ENCODE measurements around the gene SCYL1.

Gene SCYL1

DNA sequence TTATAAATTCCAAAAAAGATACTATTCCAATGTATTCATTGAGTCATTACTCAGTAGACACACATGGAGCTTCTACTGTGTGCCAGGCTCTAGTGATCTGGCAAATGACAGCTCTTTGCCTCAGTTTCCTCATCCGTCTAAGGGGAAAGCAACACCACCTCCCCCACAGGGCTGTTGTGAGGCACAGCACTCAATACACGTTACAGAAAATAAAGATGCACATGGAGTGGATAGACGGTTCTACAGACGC lies 32.6 kb upstream of the SCYL1 start:
- TF ChIP-seq, protein P1, sequence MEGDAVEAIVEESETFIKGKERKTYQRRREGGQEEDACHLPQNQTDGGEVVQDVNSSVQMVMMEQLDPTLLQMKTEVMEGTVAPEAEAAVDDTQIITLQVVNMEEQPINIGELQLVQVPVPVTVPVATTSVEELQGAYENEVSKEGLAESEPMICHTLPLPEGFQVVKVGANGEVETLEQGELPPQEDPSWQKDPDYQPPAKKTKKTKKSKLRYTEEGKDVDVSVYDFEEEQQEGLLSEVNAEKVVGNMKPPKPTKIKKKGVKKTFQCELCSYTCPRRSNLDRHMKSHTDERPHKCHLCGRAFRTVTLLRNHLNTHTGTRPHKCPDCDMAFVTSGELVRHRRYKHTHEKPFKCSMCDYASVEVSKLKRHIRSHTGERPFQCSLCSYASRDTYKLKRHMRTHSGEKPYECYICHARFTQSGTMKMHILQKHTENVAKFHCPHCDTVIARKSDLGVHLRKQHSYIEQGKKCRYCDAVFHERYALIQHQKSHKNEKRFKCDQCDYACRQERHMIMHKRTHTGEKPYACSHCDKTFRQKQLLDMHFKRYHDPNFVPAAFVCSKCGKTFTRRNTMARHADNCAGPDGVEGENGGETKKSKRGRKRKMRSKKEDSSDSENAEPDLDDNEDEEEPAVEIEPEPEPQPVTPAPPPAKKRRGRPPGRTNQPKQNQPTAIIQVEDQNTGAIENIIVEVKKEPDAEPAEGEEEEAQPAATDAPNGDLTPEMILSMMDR (IDR thresholded peaks at IDR 0.05; ENCODE audit: low read depth, low read length, missing control alignments) = no peak
- H3K4me3 ChIP-seq (ENCODE audit: low read depth, low read length) = no peak overlapping the region
- in situ Hi-C loops (cut with HindIII; ENCODE audit: low pct_ligation_motif_present, low sequenced_read_pairs) = no loop called here

DNA sequence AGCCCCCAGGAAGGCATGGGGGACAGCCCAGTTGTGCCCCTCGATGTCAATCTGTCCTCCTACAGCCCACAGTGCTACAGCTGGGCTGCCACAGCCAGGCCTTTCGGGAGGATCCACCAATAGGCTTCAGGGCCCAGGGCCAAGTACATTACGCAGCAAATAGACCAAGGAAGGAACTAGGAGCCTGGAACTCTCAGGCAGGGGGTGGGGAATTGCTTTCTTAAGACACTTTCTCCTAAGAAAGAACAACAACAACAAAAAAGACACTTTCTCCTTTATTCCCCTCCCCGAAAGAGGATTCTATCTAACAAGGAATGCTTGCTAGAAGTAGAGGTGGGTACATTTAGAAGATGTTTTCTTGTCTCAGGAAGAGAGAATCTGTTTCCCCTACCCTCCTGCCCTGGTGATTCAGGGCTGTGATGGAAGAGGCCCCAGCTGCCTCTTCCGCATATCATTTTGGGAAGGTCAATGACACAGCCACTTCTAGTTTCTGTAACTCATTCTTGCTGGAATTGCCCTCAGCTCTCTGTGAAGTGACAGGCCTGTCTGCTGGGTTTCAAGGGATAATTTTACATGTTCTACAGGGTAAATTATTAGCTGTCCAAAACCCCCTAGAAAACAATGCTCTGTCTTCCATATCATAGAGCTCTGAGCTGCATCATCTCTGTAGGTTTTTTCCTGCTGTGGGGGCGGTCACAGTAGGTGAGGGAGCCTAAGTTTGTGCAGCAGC lies 32.1 kb upstream of the SCYL1 start:
- in situ Hi-C loops (cut with HindIII; ENCODE audit: low pct_ligation_motif_present, low sequenced_read_pairs) = no loop called here
- Histone ChIP-seq H3K27me3 (replicated peaks) (no peaks in the 10 kb centered on the region), H3K27ac (peak overlapping the region; percentile 99), H3K36me3 (replicated peaks) (no peaks in the 10 kb centered on the region), H3K4me3 (ENCODE audit: low read depth, low read length) (no peak overlapping the region)
- DNase-seq = peak; percentile 81
- TF ChIP-seq, protein P1 (IDR thresholded peaks at IDR 0.05; ENCODE audit: low read depth, low read length, missing control alignments) = no peak

More for the DNA sequence above, 32.6 kb upstream of the SCYL1 start:
- no peak for DNase-seq
- Histone ChIP-seq H3K27me3 (replicated peaks) (no peaks in the 10 kb centered on the region), H3K36me3 (replicated peaks) (no peaks in the 10 kb centered on the region), H3K27ac (peak overlapping the region; percentile 99)

DNA sequence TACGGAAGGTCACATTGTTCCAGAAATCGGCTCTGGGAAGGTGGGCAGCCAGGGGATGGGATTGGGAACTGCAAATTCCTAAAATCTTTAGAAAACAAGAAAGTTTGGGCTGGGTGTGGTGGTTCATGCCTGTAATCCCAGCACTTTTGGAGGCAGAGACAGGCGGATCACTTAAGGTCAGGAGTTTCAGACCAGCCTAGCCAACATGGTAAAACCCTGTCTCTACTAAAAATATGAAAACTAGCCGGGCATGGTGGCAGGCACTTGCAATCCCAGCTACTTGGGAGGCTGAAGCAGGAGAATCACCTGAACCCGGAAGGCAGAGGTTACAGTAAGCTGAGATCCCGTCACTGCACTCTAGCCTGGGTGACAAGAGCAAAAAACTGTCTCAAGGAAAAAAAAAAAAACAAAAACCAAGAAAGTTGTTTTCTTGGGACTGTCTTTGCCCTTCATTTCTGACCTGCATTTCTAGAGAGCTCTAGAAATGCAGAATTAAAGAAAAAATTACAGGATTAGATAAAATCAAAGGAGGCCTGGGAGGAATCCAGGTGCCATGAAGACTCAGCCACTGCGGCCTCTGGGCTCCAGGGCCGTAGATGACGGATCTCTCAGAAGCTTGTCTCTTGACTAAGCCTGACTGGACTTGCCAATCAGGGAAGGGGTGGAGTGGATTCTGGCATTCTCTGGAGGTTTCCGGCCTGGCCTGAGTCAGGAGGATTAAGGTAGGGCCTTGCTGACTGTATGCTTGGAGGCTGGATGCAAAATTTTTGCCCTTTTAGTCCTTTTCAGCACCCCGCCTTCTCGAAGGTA lies 31.3 kb upstream of the SCYL1 start:
- Histone ChIP-seq H3K27ac (peak overlapping the region; percentile 99), H3K4me3 (ENCODE audit: low read depth, low read length) (no peak overlapping the region)

GRCh38 chr11:65496304-65497140 lies 28.4 kb upstream of the SCYL1 start:
- in situ Hi-C loops (cut with HindIII; ENCODE audit: low pct_ligation_motif_present, low sequenced_read_pairs) = loop anchor here (5.0 kb wide), 1 partner anchor 74 kb away; the partner anchor contains the start of gene NEAT1
- Histone ChIP-seq H3K27me3 (replicated peaks) (no peaks in the 10 kb centered on the region), H3K27ac (peak overlapping the region; percentile 93), H3K4me3 (ENCODE audit: low read depth, low read length) (no peak overlapping the region), H3K36me3 (replicated peaks) (peaks cover 22% of the 10 kb centered on the region)
- TF ChIP-seq, protein P1 (IDR thresholded peaks at IDR 0.05; ENCODE audit: low read depth, low read length, missing control alignments) = no peak
- peak; percentile 22 for DNase-seq

More for the DNA sequence above, 31.3 kb upstream of the SCYL1 start:
- DNase-seq = peak; percentile 96
- Histone ChIP-seq H3K27me3 (replicated peaks) (no peaks in the 10 kb centered on the region), H3K36me3 (replicated peaks) (no peaks in the 10 kb centered on the region)
- in situ Hi-C loops (cut with HindIII; ENCODE audit: low pct_ligation_motif_present, low sequenced_read_pairs) = no loop called here
- TF ChIP-seq, protein P1 (IDR thresholded peaks at IDR 0.05; ENCODE audit: low read depth, low read length, missing control alignments) = no peak

DNA sequence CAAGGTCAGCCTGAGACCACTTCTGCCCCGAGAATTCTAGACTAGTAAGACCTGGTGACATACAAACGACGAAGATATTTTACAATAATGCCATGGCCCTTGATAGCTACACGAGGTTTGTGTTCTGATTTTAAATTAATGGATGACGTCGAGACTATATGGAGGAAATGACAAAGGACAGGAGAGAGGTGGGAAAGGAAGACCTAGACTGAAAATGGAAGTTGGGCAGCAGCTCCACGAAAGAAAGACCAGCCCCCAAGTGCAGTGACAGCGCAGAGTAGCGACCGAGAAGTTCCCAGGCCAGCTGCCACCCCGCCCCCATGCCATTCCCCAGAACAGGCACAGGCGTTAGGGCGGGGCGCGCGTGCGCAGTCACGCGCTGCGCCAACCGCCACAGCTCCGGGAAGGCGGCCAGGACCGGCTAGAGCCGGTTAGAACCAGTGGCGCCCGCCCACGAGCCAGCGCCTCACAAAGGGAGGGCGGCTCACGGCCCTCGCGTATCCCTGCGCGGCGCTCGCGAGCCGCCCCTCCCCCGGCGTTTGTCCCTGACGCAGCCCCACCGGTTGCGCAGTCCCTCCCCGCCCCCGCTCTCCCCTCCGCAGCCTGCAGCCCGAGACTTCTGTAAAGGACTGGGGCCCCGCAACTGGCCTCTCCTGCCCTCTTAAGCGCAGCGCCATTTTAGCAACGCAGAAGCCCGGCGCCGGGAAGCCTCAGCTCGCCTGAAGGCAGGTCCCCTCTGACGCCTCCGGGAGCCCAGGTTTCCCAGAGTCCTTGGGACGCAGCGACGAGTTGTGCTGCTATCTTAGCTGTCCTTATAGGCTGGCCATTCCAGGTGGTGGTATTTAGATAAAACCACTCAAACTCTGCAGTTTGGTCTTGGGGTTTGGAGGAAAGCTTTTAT lies 27.5 kb upstream of the SCYL1 start:
- peak; percentile 97 for DNase-seq
- TF ChIP-seq, protein P1 (IDR thresholded peaks at IDR 0.05; ENCODE audit: low read depth, low read length, missing control alignments) = no peak
- H3K4me3 ChIP-seq (ENCODE audit: low read depth, low read length) = peak overlapping the region; percentile 99
- in situ Hi-C loops (cut with HindIII; ENCODE audit: low pct_ligation_motif_present, low sequenced_read_pairs) = loop anchor here (5.0 kb wide), 1 partner anchor 75 kb away; the partner anchor contains the start of gene NEAT1
- H3K27ac ChIP-seq = peak overlapping the region; percentile 93
- peaks cover 30% of the 10 kb centered on the region for H3K36me3 ChIP-seq (replicated peaks)
- no peaks in the 10 kb centered on the region for H3K27me3 ChIP-seq (replicated peaks)

All from brain microvascular endothelial cell (primary cell).